ENCODE data around the gene MILR1. TPM values are rescaled to one million over a fixed set of nuclear protein-coding genes. Genes with fewer than 3 reads are reported as not detected.
"Not testable (repeated sequence)": the region's sequence is repeated elsewhere in the genome, so short reads cannot be mapped to it uniquely, and the experiment has no call there.

Gene MILR1
- total RNA-seq, 1 donor from 2014 or later, result 2.5 TPM

GRCh38 chr17:64458756-64459155 is 9.8 kb downstream of the MILR1 start:
- DNase-seq, result no peak
- H3K4me3 ChIP-seq, result no peak overlapping the region
- H3K27ac ChIP-seq (replicated peaks), result no peak overlapping the region
- H3K27me3 ChIP-seq (ENCODE audit: low read depth), result no peaks in the 10 kb centered on the region
- intact Hi-C loops (cut with micrococcal nuclease), result no loop called here
- H3K4me1 ChIP-seq, result peaks cover 13% of the 10 kb centered on the region
- no peak for TF ChIP-seq CTCF (IDR thresholded peaks at IDR 0.05; ENCODE audit: borderline replicate concordance)
- H3K36me3 ChIP-seq, result no peaks in the 10 kb centered on the region
- H3K9me3 ChIP-seq (replicated peaks), result no peaks in the 10 kb centered on the region

GRCh38 chr17:64459284-64459747 is 10.4 kb downstream of the MILR1 start:
- H3K27ac ChIP-seq (replicated peaks), result no peak overlapping the region
- no peak overlapping the region for H3K4me3 ChIP-seq
- intact Hi-C loops (cut with micrococcal nuclease), result no loop called here
- H3K36me3 ChIP-seq, result no peaks in the 10 kb centered on the region
- H3K9me3 ChIP-seq (replicated peaks), result no peaks in the 10 kb centered on the region
- TF ChIP-seq CTCF (IDR thresholded peaks at IDR 0.05; ENCODE audit: borderline replicate concordance), result no peak
- no peak for DNase-seq
- H3K27me3 ChIP-seq (ENCODE audit: low read depth), result no peaks in the 10 kb centered on the region
- peaks cover 13% of the 10 kb centered on the region for H3K4me1 ChIP-seq

GRCh38 chr17:64459818-64460217 is 10.9 kb downstream of the MILR1 start:
- H3K36me3 ChIP-seq; H3K27me3 ChIP-seq (ENCODE audit: low read depth); H3K9me3 ChIP-seq (replicated peaks); intact Hi-C loops (cut with micrococcal nuclease); DNase-seq; H3K27ac ChIP-seq (replicated peaks); H3K4me3 ChIP-seq: not testable (repeated sequence)
- peaks cover 13% of the 10 kb centered on the region for H3K4me1 ChIP-seq

- intact Hi-C loops (cut with micrococcal nuclease), result no loop called here
- no peaks in the 10 kb centered on the region for H3K36me3 ChIP-seq
- no peak overlapping the region for H3K4me3 ChIP-seq
- DNase-seq, result peak; percentile 41
- H3K4me1 ChIP-seq, result peaks cover 13% of the 10 kb centered on the region
- H3K27ac ChIP-seq (replicated peaks), result peak overlapping the region; percentile 52
- no peaks in the 10 kb centered on the region for H3K9me3 ChIP-seq (replicated peaks)
- no peak for TF ChIP-seq CTCF (IDR thresholded peaks at IDR 0.05; ENCODE audit: borderline replicate concordance)
- H3K27me3 ChIP-seq (ENCODE audit: low read depth), result no peaks in the 10 kb centered on the region
Observed at GRCh38 chr17:64460955-64461354, 12.0 kb downstream of the MILR1 start.

GRCh38 chr17:64461788-64462187 is 12.9 kb downstream of the MILR1 start:
- no peaks in the 10 kb centered on the region for H3K36me3 ChIP-seq

More at GRCh38 chr17:64461788-64462187, 12.9 kb downstream of the MILR1 start:
- TF ChIP-seq CTCF (IDR thresholded peaks at IDR 0.05; ENCODE audit: borderline replicate concordance), result no peak
- Histone ChIP-seq H3K27ac (replicated peaks) (no peak overlapping the region), H3K9me3 (replicated peaks) (no peaks in the 10 kb centered on the region), H3K4me3 (no peak overlapping the region), H3K4me1 (peaks cover 13% of the 10 kb centered on the region), H3K27me3 (ENCODE audit: low read depth) (no peaks in the 10 kb centered on the region)
- no peak for DNase-seq
- intact Hi-C loops (cut with micrococcal nuclease), result no loop called here
